ENCODE results near the gene NR6A1.

DNA sequence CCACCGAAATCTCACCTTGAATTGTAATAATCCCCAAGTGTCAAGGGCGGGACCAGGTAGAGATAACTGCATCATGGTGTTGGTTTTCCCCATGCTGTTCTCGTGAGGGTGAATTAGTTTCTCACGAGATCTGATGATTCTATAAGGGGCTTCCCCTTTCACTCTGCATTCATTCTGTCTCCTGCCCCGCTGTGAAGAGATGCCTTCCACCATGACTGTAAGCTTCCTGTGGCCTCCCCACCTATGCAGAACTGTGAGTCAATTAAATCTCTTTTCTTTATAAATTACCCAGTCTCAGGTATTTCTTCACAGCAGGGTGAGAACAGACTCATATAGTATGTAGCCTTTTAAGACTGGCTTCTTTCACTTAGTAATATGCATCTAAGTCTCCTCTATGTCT, 135.8 kb downstream of the NR6A1 start:
- TF ChIP-seq EZH2phosphoT487 (IDR thresholded peaks at IDR 0.05; ENCODE audit: insufficient read depth, low read depth) = no peak
- no peak for TF ChIP-seq EZH2 (IDR thresholded peaks at IDR 0.05; ENCODE audit: insufficient read depth, poor library complexity, severe bottlenecking)
